GM23338 (cell line): ENCODE data around the gene UBE2G1. TPM values are rescaled to one million over a fixed set of nuclear protein-coding genes. Genes with fewer than 3 reads are reported as not detected.

ENCODE experiments used
- ATAC-seq: fragments of 200-7000 bp; cut with Tn5 transposase; 3 replicates; pipeline ENCODE4 v1.9.1; 2020
- DNase-seq: peaks from one replicate; pipeline ENCODE4 v3.0.0-alpha.2; 2015; ENCODE audit warnings: low spot score
- H2AFZ ChIP-seq: fragments of 200-600 bp; sonication (generic); 2 replicates; pipeline ENCODE4 v1.8.0; 2016; ENCODE audit warnings: antibody characterized with exemption, mild to moderate bottlenecking, moderate library complexity
- H3F3A ChIP-seq: fragments of 200-600 bp; sonication (generic); replicated peaks from 2 replicates; pipeline ENCODE4 v1.8.0; 2017; ENCODE audit warnings: antibody characterized with exemption, mixed run types, low read depth
- H3K27ac ChIP-seq: fragments of 200-600 bp; sonication (generic); 2 replicates; pipeline ENCODE4 v1.6.1; 2016; ENCODE audit warnings: low read depth
- H3K27me3 ChIP-seq: fragments of 200-600 bp; sonication (generic); 2 replicates; pipeline ENCODE4 v1.8.0; 2016; ENCODE audit warnings: mild to moderate bottlenecking, mixed run types, moderate library complexity; ENCODE audit not compliant: insufficient read depth
- H3K36me3 ChIP-seq: fragments of 200-600 bp; sonication (generic); 2 replicates; pipeline ENCODE4 v1.8.0; 2016; ENCODE audit warnings: mild to moderate bottlenecking; ENCODE audit not compliant: insufficient read depth
- H3K4me1 ChIP-seq: fragments of 200-600 bp; sonication (generic); 2 replicates; pipeline ENCODE4 v1.8.0; 2016; ENCODE audit warnings: mild to moderate bottlenecking, moderate library complexity; ENCODE audit not compliant: insufficient read depth
- H3K4me2 ChIP-seq: fragments of 200-600 bp; sonication (generic); 2 replicates; pipeline ENCODE4 v1.7.1; 2017; ENCODE audit warnings: mixed run types
- H3K4me3 ChIP-seq: fragments of 200-600 bp; sonication (generic); 2 replicates; pipeline ENCODE4 v1.6.1; 2016; ENCODE audit warnings: mixed run types
- H3K79me2 ChIP-seq: fragments of 200-600 bp; sonication (generic); replicated peaks from 2 replicates; pipeline ENCODE4 v1.8.0; 2017; ENCODE audit warnings: mild to moderate bottlenecking; ENCODE audit not compliant: insufficient read depth
- H3K9me2 ChIP-seq: fragments of 200-600 bp; sonication (generic); 2 replicates; pipeline ENCODE4 v1.8.0; 2017; ENCODE audit not compliant: insufficient read depth
- H4K20me1 ChIP-seq: fragments of 200-600 bp; sonication (generic); replicated peaks from 2 replicates; pipeline ENCODE4 v1.8.0; 2017; ENCODE audit warnings: mild to moderate bottlenecking; ENCODE audit not compliant: insufficient read depth
- H3K27ac Mint-ChIP-seq: 2 replicates; pipeline ENCODE4 v1.8.0; 2020; ENCODE audit warnings: inconsistent platforms, mild to moderate bottlenecking, moderate library complexity, mixed read lengths
- H3K27me3 Mint-ChIP-seq: 3 replicates; pipeline ENCODE4 v1.8.0; 2022; ENCODE audit warnings: low read depth, mild to moderate bottlenecking, moderate library complexity, mixed read lengths, inconsistent platforms; ENCODE audit not compliant: insufficient read depth, poor library complexity
- H3K36me3 Mint-ChIP-seq: 3 replicates; pipeline ENCODE4 v1.8.0; 2021; ENCODE audit warnings: low read depth, mild to moderate bottlenecking, inconsistent platforms, moderate library complexity, mixed read lengths
- H3K4me1 Mint-ChIP-seq: 3 replicates; pipeline ENCODE4 v1.8.0; 2020; ENCODE audit warnings: mild to moderate bottlenecking, inconsistent platforms, mixed read lengths
- H3K4me3 Mint-ChIP-seq: 3 replicates; pipeline ENCODE4 v1.8.0; 2021; ENCODE audit warnings: moderate library complexity, mild to moderate bottlenecking, inconsistent platforms, mixed read lengths
- H3K9me3 Mint-ChIP-seq: 3 replicates; pipeline ENCODE4 v1.8.0; 2020; ENCODE audit warnings: moderate library complexity, mild to moderate bottlenecking, inconsistent platforms, mixed read lengths
- CREB1 ChIP-seq: fragments of 250-450 bp; sonication (Bioruptor Pico); IDR thresholded peaks from 2 replicates; pipeline ENCODE4 v1.5.0; 2020; ENCODE audit warnings: low read depth, mild to moderate bottlenecking, moderate library complexity
- EZH2 ChIP-seq: fragments of 200-600 bp; sonication (generic); IDR thresholded peaks from one replicate; pipeline ENCODE4 v1.8.0; 2017; ENCODE audit warnings: antibody characterized with exemption, mild to moderate bottlenecking, low read depth; ENCODE audit not compliant: unreplicated experiment
- EZH2phosphoT487 ChIP-seq: fragments of 200-600 bp; sonication (generic); IDR thresholded peaks from one replicate; pipeline ENCODE4 v1.8.1; 2018; ENCODE audit warnings: antibody characterized with exemption; ENCODE audit not compliant: unreplicated experiment
- NANOG ChIP-seq: IDR thresholded peaks from 2 replicates; pipeline ENCODE4 v1.6.1; 2016; ENCODE audit warnings: antibody characterized with exemption, borderline replicate concordance
- STAT1 ChIP-seq: IDR thresholded peaks from one replicate; pipeline ENCODE4 v1.6.1; 2016; ENCODE audit warnings: antibody characterized with exemption; ENCODE audit not compliant: unreplicated experiment
- ZNF114 ChIP-seq: fragments of 250-450 bp; sonication (Bioruptor Pico); IDR thresholded peaks from 2 replicates; pipeline ENCODE4 v1.5.0; 2020; ENCODE audit warnings: mild to moderate bottlenecking, moderate library complexity
- ZNF331 ChIP-seq: fragments of 250-450 bp; sonication (Bioruptor Pico); IDR thresholded peaks from 2 replicates; pipeline ENCODE4 v1.5.0; 2020; ENCODE audit warnings: low read depth, mild to moderate bottlenecking, moderate library complexity
- polyA plus RNA-seq: library from polyadenylated mRNA; unstranded; fragments of >200 nt; fragmentation: Nextera tagmentation; extraction: Ambion mirVana; gene quantifications from 2 replicates; pipeline ENCODE4 v1.2.1, GENCODE V29; 2016
- total RNA-seq: library from RNA; depleted of rRNA; stranded (reverse); fragments of >200 nt; shearing (Covaris generic); gene quantifications from 2 replicates; pipeline ENCODE4 v1.2.3, GENCODE V29; 2014
- TF ChIP-seq, protein P1 (sequence below): fragments of 250-450 bp; sonication (Bioruptor Pico); IDR thresholded peaks from 2 replicates; pipeline ENCODE4 v1.5.0; 2020; ENCODE audit warnings: mild to moderate bottlenecking, moderate library complexity
- TF ChIP-seq, protein P2 (sequence below): IDR thresholded peaks from 2 replicates; pipeline ENCODE4 v1.6.1; 2016; ENCODE audit warnings: antibody characterized with exemption

The UBE2G1 gene
- total and polyA plus RNA-seq, 2 experiments from 2014 or later: 71.9 to 145 TPM

DNA sequence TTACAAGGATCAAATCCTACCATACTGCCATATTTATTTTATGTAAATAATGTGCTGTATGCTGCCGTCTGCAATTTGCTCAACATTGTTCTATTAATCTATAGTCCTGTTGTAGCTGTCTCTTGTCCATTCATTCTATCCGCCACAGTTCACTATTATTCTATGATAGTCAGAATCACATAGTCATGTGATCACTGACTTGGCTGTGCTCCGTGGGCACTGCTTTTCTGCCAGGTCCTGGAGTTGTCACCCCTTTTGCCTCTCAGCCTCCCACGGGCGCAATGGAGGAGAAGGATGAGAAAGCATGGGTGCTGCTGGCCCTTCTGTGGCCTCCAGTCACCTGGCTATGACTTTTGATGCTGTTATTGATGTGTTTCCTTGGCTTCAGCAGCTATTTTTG lies 65.4 kb downstream of the UBE2G1 start (continued):
- TF ChIP-seq, protein P1, sequence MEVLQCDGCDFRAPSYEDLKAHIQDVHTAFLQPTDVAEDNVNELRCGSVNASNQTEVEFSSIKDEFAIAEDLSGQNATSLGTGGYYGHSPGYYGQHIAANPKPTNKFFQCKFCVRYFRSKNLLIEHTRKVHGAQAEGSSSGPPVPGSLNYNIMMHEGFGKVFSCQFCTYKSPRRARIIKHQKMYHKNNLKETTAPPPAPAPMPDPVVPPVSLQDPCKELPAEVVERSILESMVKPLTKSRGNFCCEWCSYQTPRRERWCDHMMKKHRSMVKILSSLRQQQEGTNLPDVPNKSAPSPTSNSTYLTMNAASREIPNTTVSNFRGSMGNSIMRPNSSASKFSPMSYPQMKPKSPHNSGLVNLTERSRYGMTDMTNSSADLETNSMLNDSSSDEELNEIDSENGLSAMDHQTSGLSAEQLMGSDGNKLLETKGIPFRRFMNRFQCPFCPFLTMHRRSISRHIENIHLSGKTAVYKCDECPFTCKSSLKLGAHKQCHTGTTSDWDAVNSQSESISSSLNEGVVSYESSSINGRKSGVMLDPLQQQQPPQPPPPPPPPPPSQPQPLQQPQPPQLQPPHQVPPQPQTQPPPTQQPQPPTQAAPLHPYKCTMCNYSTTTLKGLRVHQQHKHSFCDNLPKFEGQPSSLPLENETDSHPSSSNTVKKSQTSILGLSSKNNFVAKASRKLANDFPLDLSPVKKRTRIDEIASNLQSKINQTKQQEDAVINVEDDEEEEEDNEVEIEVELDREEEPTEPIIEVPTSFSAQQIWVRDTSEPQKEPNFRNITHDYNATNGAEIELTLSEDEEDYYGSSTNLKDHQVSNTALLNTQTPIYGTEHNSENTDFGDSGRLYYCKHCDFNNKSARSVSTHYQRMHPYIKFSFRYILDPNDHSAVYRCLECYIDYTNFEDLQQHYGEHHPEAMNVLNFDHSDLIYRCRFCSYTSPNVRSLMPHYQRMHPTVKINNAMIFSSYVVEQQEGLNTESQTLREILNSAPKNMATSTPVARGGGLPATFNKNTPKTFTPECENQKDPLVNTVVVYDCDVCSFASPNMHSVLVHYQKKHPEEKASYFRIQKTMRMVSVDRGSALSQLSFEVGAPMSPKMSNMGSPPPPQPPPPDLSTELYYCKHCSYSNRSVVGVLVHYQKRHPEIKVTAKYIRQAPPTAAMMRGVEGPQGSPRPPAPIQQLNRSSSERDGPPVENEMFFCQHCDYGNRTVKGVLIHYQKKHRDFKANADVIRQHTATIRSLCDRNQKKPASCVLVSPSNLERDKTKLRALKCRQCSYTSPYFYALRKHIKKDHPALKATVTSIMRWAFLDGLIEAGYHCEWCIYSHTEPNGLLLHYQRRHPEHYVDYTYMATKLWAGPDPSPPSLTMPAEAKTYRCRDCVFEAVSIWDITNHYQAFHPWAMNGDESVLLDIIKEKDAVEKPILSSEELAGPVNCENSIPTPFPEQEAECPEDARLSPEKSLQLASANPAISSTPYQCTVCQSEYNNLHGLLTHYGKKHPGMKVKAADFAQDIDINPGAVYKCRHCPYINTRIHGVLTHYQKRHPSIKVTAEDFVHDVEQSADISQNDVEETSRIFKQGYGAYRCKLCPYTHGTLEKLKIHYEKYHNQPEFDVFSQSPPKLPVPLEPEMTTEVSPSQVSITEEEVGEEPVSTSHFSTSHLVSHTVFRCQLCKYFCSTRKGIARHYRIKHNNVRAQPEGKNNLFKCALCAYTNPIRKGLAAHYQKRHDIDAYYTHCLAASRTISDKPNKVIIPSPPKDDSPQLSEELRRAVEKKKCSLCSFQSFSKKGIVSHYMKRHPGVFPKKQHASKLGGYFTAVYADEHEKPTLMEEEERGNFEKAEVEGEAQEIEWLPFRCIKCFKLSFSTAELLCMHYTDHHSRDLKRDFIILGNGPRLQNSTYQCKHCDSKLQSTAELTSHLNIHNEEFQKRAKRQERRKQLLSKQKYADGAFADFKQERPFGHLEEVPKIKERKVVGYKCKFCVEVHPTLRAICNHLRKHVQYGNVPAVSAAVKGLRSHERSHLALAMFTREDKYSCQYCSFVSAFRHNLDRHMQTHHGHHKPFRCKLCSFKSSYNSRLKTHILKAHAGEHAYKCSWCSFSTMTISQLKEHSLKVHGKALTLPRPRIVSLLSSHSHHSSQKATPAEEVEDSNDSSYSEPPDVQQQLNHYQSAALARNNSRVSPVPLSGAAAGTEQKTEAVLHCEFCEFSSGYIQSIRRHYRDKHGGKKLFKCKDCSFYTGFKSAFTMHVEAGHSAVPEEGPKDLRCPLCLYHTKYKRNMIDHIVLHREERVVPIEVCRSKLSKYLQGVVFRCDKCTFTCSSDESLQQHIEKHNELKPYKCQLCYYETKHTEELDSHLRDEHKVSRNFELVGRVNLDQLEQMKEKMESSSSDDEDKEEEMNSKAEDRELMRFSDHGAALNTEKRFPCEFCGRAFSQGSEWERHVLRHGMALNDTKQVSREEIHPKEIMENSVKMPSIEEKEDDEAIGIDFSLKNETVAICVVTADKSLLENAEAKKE (CRISPR knock-in tag): no peak
- TF ChIP-seq EZH2 (no peak), ZNF331 (CRISPR knock-in tag) (no peak), ZNF114 (CRISPR knock-in tag) (no peak), EZH2phosphoT487 (no peak), NANOG (no peak)

DNA sequence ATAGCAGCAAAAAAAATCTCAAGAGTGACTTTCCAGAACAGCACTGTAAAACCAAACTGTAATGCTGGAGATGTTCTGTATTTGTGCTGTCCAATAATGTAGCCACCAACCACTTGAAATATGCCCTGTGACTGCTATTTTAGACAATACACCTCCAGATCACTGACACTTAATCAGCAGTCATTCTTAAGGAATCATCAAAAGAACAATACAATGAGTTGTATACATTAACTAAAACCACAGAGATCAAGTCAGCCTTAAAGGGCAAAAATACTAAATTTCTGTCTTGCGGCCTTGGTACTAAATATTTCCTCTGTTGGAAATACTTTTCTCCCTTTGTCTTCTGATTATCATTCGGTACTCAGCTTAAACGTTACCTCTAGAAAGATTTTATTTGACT lies 69.1 kb downstream of the UBE2G1 start:
- ATAC-seq (no peak), DNase-seq (no peak)
- peaks cover 2% of the 10 kb centered on the region for H3K27me3 Mint-ChIP-seq
- peaks cover 5% of the 10 kb centered on the region; the same call in 1 of the 2 replicates for H3K4me1 ChIP-seq
- H3K4me1 Mint-ChIP-seq: peaks cover 12% of the 10 kb centered on the region
- no peak overlapping the region for H2AFZ ChIP-seq
- no peaks in the 10 kb centered on the region for H3K9me2 ChIP-seq
- H4K20me1 ChIP-seq: peaks cover 39% of the 10 kb centered on the region
- H3K36me3 Mint-ChIP-seq: peaks cover 51% of the 10 kb centered on the region
- no peak for TF ChIP-seq EZH2
- TF ChIP-seq, protein P2, sequence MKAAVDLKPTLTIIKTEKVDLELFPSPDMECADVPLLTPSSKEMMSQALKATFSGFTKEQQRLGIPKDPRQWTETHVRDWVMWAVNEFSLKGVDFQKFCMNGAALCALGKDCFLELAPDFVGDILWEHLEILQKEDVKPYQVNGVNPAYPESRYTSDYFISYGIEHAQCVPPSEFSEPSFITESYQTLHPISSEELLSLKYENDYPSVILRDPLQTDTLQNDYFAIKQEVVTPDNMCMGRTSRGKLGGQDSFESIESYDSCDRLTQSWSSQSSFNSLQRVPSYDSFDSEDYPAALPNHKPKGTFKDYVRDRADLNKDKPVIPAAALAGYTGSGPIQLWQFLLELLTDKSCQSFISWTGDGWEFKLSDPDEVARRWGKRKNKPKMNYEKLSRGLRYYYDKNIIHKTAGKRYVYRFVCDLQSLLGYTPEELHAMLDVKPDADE: no peak
- TF ChIP-seq NANOG: no peak
- no peak for TF ChIP-seq CREB1 (CRISPR knock-in tag)
- TF ChIP-seq STAT1: no peak
- H3F3A ChIP-seq: peaks cover 6% of the 10 kb centered on the region; the same call in 1 of the 2 replicates
- no peak overlapping the region for H3K4me3 Mint-ChIP-seq
- H3K27ac Mint-ChIP-seq: no peak overlapping the region
- H3K4me3 ChIP-seq: no peak overlapping the region
- peaks cover 100% of the 10 kb centered on the region for H3K79me2 ChIP-seq
- no peaks in the 10 kb centered on the region; the same call in 2 of the 3 replicates for H3K9me3 Mint-ChIP-seq
- H3K4me2 ChIP-seq: no peak overlapping the region
- no peak overlapping the region for H3K27ac ChIP-seq
- H3K36me3 ChIP-seq: peaks cover 22% of the 10 kb centered on the region; the same call in 1 of the 2 replicates
- no peaks in the 10 kb centered on the region for H3K27me3 ChIP-seq
